Stimulated activated naive CD8-positive, alpha-beta T cell treated with anti-CD3 and anti-CD28 coated beads, Interleukin-15, amount 100 ng/mL, for 72 hours (primary cell): ENCODE measurements around the gene SECTM1.
"Not testable (repeated sequence)": the region's sequence is repeated elsewhere in the genome, so short reads cannot be mapped to it uniquely, and the experiment has no call there.

Source experiments
- ATAC-seq: fragments of 150-1000 bp; cut with Tn5 transposase; 2 replicates; pipeline ENCODE4 v1.10.0; 2021; ENCODE audit warnings: mild to moderate bottlenecking, moderate library complexity
- DNase-seq, 2 donors: peaks; one replicate each; pipeline ENCODE4 v3.0.0; 2021 to 2022
- H3K27ac Mint-ChIP-seq, 2 donors: one replicate each; pipeline ENCODE4 v1.8.0; 2022; ENCODE audit warnings: mild to moderate bottlenecking in 2 of 2, mixed read lengths in 2 of 2, moderate library complexity in 2 of 2
- H3K27me3 Mint-ChIP-seq: one replicate; pipeline ENCODE4 v1.8.0; 2022; ENCODE audit warnings: mixed read lengths
- H3K4me1 Mint-ChIP-seq: one replicate; pipeline ENCODE4 v1.8.0; 2022; ENCODE audit warnings: mild to moderate bottlenecking, mixed read lengths
- H3K4me3 Mint-ChIP-seq, 2 donors: one replicate each; pipeline ENCODE4 v1.8.0; 2022; ENCODE audit warnings: mild to moderate bottlenecking in 2 of 2, mixed read lengths in 2 of 2, moderate library complexity in 1 of 2
- H3K9me3 Mint-ChIP-seq, 2 donors: one replicate each; pipeline ENCODE4 v1.8.0; 2022; ENCODE audit warnings: mixed read lengths in 2 of 2

Gene SECTM1

GRCh38 chr17:82355770-82356427, 22.3 kb upstream of the SECTM1 start:
- H3K27ac Mint-ChIP-seq: no peak overlapping the region
- ATAC-seq (no peak), DNase-seq (no peak)
- H3K9me3 Mint-ChIP-seq: no peaks in the 10 kb centered on the region
- H3K27me3 Mint-ChIP-seq: peaks cover 57% of the 10 kb centered on the region
- H3K4me1 Mint-ChIP-seq: peaks cover 27% of the 10 kb centered on the region
- no peak overlapping the region for H3K4me3 Mint-ChIP-seq

- Mint-ChIP-seq H3K27me3 (peaks cover 57% of the 10 kb centered on the region), H3K27ac (no peak overlapping the region)
Measured at GRCh38 chr17:82354804-82355308, 21.3 kb upstream of the SECTM1 start.

GRCh38 chr17:82353484-82353883, 19.9 kb upstream of the SECTM1 start:
- Mint-ChIP-seq H3K4me1 (peaks cover 22% of the 10 kb centered on the region), H3K27me3 (peaks cover 64% of the 10 kb centered on the region), H3K27ac (peak overlapping the region in 1 of 2 donors; percentile 90), H3K4me3 (no peak overlapping the region), H3K9me3 (no peaks in the 10 kb centered on the region)
- no peak for DNase-seq
- ATAC-seq: no peak

More at GRCh38 chr17:82354804-82355308, 21.3 kb upstream of the SECTM1 start:
- no peak overlapping the region for H3K4me3 Mint-ChIP-seq
- H3K4me1 Mint-ChIP-seq: peaks cover 27% of the 10 kb centered on the region
- DNase-seq (no peak), ATAC-seq (no peak)
- no peaks in the 10 kb centered on the region for H3K9me3 Mint-ChIP-seq

GRCh38 chr17:82351713-82352488, 18.3 kb upstream of the SECTM1 start:
- peaks cover 14% of the 10 kb centered on the region for H3K4me1 Mint-ChIP-seq
- peaks cover 53% of the 10 kb centered on the region for H3K27me3 Mint-ChIP-seq
- H3K4me3 Mint-ChIP-seq: no peak overlapping the region
- peak; percentile 77 to 82 for DNase-seq
- H3K27ac Mint-ChIP-seq: no peak overlapping the region
- peak; percentile 89 for ATAC-seq
- H3K9me3 Mint-ChIP-seq: no peaks in the 10 kb centered on the region

- ATAC-seq: peak; percentile 33
- peaks cover 52% of the 10 kb centered on the region for H3K27me3 Mint-ChIP-seq
- peaks cover 20% of the 10 kb centered on the region for H3K4me1 Mint-ChIP-seq
- H3K27ac Mint-ChIP-seq: no peak overlapping the region
- DNase-seq: no peak
- no peak overlapping the region for H3K4me3 Mint-ChIP-seq
- H3K9me3 Mint-ChIP-seq: no peaks in the 10 kb centered on the region
Measured at GRCh38 chr17:82351254-82351712, 17.7 kb upstream of the SECTM1 start.

GRCh38 chr17:82350182-82351030, 16.8 kb upstream of the SECTM1 start:
- peak; percentile 32 for ATAC-seq
- peaks cover 23% of the 10 kb centered on the region for H3K4me1 Mint-ChIP-seq
- no peaks in the 10 kb centered on the region for H3K9me3 Mint-ChIP-seq
- peaks cover 50% of the 10 kb centered on the region for H3K27me3 Mint-ChIP-seq
- peak in 1 of 2 donors; percentile 62 for DNase-seq
- no peak overlapping the region for H3K27ac Mint-ChIP-seq
- no peak overlapping the region for H3K4me3 Mint-ChIP-seq

- H3K27me3 Mint-ChIP-seq: peaks cover 41% of the 10 kb centered on the region
- no peak for ATAC-seq
- H3K4me1 Mint-ChIP-seq: peaks cover 23% of the 10 kb centered on the region
Measured at GRCh38 chr17:82349287-82349701, 15.7 kb upstream of the SECTM1 start.

GRCh38 chr17:82348866-82349265, 15.3 kb upstream of the SECTM1 start:
- H3K9me3 Mint-ChIP-seq: no peaks in the 10 kb centered on the region
- ATAC-seq (no peak), DNase-seq (no peak)
- peaks cover 41% of the 10 kb centered on the region for H3K27me3 Mint-ChIP-seq
- peaks cover 23% of the 10 kb centered on the region for H3K4me1 Mint-ChIP-seq
- no peak overlapping the region for H3K4me3 Mint-ChIP-seq
- H3K27ac Mint-ChIP-seq: no peak overlapping the region

More at GRCh38 chr17:82349287-82349701, 15.7 kb upstream of the SECTM1 start:
- Mint-ChIP-seq H3K9me3 (no peaks in the 10 kb centered on the region), H3K4me3 (no peak overlapping the region), H3K27ac (no peak overlapping the region)
- DNase-seq: no peak

GRCh38 chr17:82348434-82348833, 14.9 kb upstream of the SECTM1 start:
- no peak overlapping the region for H3K27ac Mint-ChIP-seq
- H3K9me3 Mint-ChIP-seq: no peaks in the 10 kb centered on the region
- H3K4me1 Mint-ChIP-seq: peaks cover 23% of the 10 kb centered on the region
- DNase-seq (no peak), ATAC-seq (no peak)
- H3K27me3 Mint-ChIP-seq: peaks cover 41% of the 10 kb centered on the region
- no peak overlapping the region for H3K4me3 Mint-ChIP-seq

- not testable (repeated sequence) for H3K27ac Mint-ChIP-seq, H3K9me3 Mint-ChIP-seq, H3K4me3 Mint-ChIP-seq, DNase-seq, ATAC-seq
- peaks cover 23% of the 10 kb centered on the region for H3K4me1 Mint-ChIP-seq
- peaks cover 41% of the 10 kb centered on the region for H3K27me3 Mint-ChIP-seq
Measured at GRCh38 chr17:82347994-82348393, 14.4 kb upstream of the SECTM1 start.

- Mint-ChIP-seq H3K27me3 (peaks cover 32% of the 10 kb centered on the region), H3K9me3 (no peaks in the 10 kb centered on the region), H3K4me3 (no peak overlapping the region), H3K27ac (no peak overlapping the region), H3K4me1 (peaks cover 13% of the 10 kb centered on the region)
- ATAC-seq (no peak), DNase-seq (no peak)
Measured at GRCh38 chr17:82346342-82347300, 13.1 kb upstream of the SECTM1 start.

GRCh38 chr17:82345151-82345976, 11.8 kb upstream of the SECTM1 start:
- no peak overlapping the region for H3K4me3 Mint-ChIP-seq
- peaks cover 26% of the 10 kb centered on the region for H3K27me3 Mint-ChIP-seq
- peaks cover 8% of the 10 kb centered on the region for H3K4me1 Mint-ChIP-seq
- ATAC-seq: no peak
- H3K27ac Mint-ChIP-seq: no peak overlapping the region
- H3K9me3 Mint-ChIP-seq: no peaks in the 10 kb centered on the region
- DNase-seq: no peak

- Mint-ChIP-seq H3K27me3 (peaks cover 21% of the 10 kb centered on the region), H3K4me3 (no peak overlapping the region)
- ATAC-seq: no peak
Measured at GRCh38 chr17:82344175-82344907, 10.8 kb upstream of the SECTM1 start.

More at GRCh38 chr17:82344175-82344907, 10.8 kb upstream of the SECTM1 start:
- Mint-ChIP-seq H3K4me1 (peaks cover 10% of the 10 kb centered on the region), H3K27ac (no peak overlapping the region), H3K9me3 (no peaks in the 10 kb centered on the region)
- no peak for DNase-seq
